Eye (tissue), 1 donor: ENCODE results near the gene NLRC3.
"Not testable (repeated sequence)": the region's sequence is repeated elsewhere in the genome, so short reads cannot be mapped to it uniquely, and the experiment has no call there.

Experiments used
- DNase-seq: peaks from one replicate; pipeline ENCODE4 v3.0.0-alpha.2; 2015

NLRC3 gene

GRCh38 chr16:3577302-3577752 lies at the start of gene NLRC3:
Gene NLRC3 (minus strand): TSS chr16:3577403. CDS start chr16:3565036, 12,367 bp downstream.
- DNase-seq, result no peak

- DNase-seq, result no peak
Observed at GRCh38 chr16:3625911-3626732, 48.9 kb upstream of the NLRC3 start.

- no peak for DNase-seq
Observed at GRCh38 chr16:3625331-3625730, 48.1 kb upstream of the NLRC3 start.

GRCh38 chr16:3623642-3624041 lies 46.4 kb upstream of the NLRC3 start:
- no peak for DNase-seq

GRCh38 chr16:3618769-3619141 lies 41.6 kb upstream of the NLRC3 start:
- DNase-seq, result no peak

- DNase-seq, result no peak
Observed at GRCh38 chr16:3612510-3613466, 35.6 kb upstream of the NLRC3 start.

GRCh38 chr16:3611146-3611975 lies 34.2 kb upstream of the NLRC3 start, which contains the start of gene SLX4:
Gene SLX4 (minus strand): TSS chr16:3611606. CDS start chr16:3608964, 2,642 bp downstream.
- DNase-seq, result peak; percentile 97

- DNase-seq, result no peak
Observed at GRCh38 chr16:3610698-3611145, 33.5 kb upstream of the NLRC3 start.

- no peak for DNase-seq
Observed at GRCh38 chr16:3609895-3610697, 32.9 kb upstream of the NLRC3 start.

GRCh38 chr16:3608976-3609375 lies 31.8 kb upstream of the NLRC3 start:
- not testable (repeated sequence) for DNase-seq

- DNase-seq, result no peak
Observed at GRCh38 chr16:3608069-3608468, 30.9 kb upstream of the NLRC3 start.

- no peak for DNase-seq
Observed at GRCh38 chr16:3607634-3608033, 30.4 kb upstream of the NLRC3 start.

GRCh38 chr16:3607161-3607560 lies 30.0 kb upstream of the NLRC3 start:
- DNase-seq, result no peak

GRCh38 chr16:3606441-3606840 lies 29.2 kb upstream of the NLRC3 start:
- no peak for DNase-seq

- no peak for DNase-seq
Observed at GRCh38 chr16:3602320-3602653, 25.1 kb upstream of the NLRC3 start.

GRCh38 chr16:3601614-3602319 lies 24.6 kb upstream of the NLRC3 start:
- DNase-seq, result no peak

GRCh38 chr16:3599922-3600321 lies 22.7 kb upstream of the NLRC3 start:
- DNase-seq, result no peak

GRCh38 chr16:3599121-3599520 lies 21.9 kb upstream of the NLRC3 start:
- no peak for DNase-seq

GRCh38 chr16:3598236-3598635 lies 21.0 kb upstream of the NLRC3 start:
- DNase-seq, result no peak

GRCh38 chr16:3597676-3598075 lies 20.5 kb upstream of the NLRC3 start:
- DNase-seq, result no peak

GRCh38 chr16:3597226-3597625 lies 20.0 kb upstream of the NLRC3 start:
- DNase-seq, result no peak
